Measurements from ENCODE around the gene ZSWIM3.
A peak's percentile ranks its signal among the peaks of the same experiment; 100 is the strongest.
"Not testable (repeated sequence)": the region's sequence is repeated elsewhere in the genome, so short reads cannot be mapped to it uniquely, and the experiment has no call there.

The ZSWIM3 gene

DNA sequence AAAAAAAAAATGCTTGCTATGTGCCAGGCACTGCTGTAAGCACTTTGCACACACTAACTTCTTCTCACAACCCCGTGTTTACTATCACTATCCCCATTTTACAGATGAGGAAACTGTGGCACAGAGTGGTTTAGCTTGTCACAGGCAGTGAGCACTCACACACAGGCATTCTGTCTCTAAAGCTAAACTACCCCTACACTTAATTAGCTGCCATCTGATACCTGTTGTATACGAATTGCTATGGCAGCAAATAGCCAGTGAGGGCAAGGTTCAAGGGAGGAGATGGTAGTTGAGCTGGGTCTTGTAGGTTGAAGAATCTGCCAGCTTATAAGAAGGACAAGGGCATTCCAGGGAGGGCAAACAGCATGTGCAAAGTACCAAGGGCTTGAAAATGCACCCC lies 35.5 kb upstream of the ZSWIM3 start:
- no peak overlapping the region for H3K9ac ChIP-seq (ENCODE audit: low read length)
- no peak overlapping the region for H3K27ac ChIP-seq (ENCODE audit: low read length)
- H3K4me1 ChIP-seq (ENCODE audit: control insufficient read depth, low read depth, low read length) = no peaks in the 10 kb centered on the region
- peaks cover 15% of the 10 kb centered on the region for H3K27me3 ChIP-seq (ENCODE audit: control insufficient read depth, insufficient read depth, low read length)
- H3K9me3 ChIP-seq (ENCODE audit: control insufficient read depth, low read depth, low read length) = no peaks in the 10 kb centered on the region
- no peak overlapping the region for H3K4me3 ChIP-seq (ENCODE audit: low read length)
- H3K36me3 ChIP-seq (ENCODE audit: control insufficient read depth, low read depth, low read length) = peaks cover 7% of the 10 kb centered on the region

DNA sequence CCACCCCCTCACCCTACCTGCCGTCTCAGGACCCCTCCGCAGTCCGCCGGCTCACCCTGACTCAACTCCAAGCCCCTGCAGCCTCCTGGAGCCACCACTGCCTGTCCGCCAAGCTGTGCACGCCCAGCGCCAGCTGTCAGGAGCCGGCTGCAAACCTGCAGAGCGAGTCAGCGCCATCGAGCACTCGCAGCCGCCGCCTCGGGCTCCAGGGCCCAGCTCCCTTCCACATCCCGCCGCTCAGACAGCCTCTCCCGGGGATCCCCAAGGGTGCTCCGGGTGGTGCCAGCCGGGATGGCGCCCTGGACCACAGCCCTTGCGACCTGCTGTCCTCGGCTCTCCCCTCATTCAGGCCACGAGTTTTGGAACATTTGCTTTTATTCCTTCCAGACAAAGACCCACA lies 34.6 kb upstream of the ZSWIM3 start:
- Histone ChIP-seq H3K4me3 (ENCODE audit: low read length) (no peak overlapping the region), H3K27ac (ENCODE audit: low read length) (no peak overlapping the region), H3K9ac (ENCODE audit: low read length) (no peak overlapping the region), H3K4me1 (ENCODE audit: control insufficient read depth, low read depth, low read length) (no peaks in the 10 kb centered on the region), H3K27me3 (ENCODE audit: control insufficient read depth, insufficient read depth, low read length) (peaks cover 15% of the 10 kb centered on the region), H3K9me3 (ENCODE audit: control insufficient read depth, low read depth, low read length) (no peaks in the 10 kb centered on the region), H3K36me3 (ENCODE audit: control insufficient read depth, low read depth, low read length) (no peaks in the 10 kb centered on the region)

DNA sequence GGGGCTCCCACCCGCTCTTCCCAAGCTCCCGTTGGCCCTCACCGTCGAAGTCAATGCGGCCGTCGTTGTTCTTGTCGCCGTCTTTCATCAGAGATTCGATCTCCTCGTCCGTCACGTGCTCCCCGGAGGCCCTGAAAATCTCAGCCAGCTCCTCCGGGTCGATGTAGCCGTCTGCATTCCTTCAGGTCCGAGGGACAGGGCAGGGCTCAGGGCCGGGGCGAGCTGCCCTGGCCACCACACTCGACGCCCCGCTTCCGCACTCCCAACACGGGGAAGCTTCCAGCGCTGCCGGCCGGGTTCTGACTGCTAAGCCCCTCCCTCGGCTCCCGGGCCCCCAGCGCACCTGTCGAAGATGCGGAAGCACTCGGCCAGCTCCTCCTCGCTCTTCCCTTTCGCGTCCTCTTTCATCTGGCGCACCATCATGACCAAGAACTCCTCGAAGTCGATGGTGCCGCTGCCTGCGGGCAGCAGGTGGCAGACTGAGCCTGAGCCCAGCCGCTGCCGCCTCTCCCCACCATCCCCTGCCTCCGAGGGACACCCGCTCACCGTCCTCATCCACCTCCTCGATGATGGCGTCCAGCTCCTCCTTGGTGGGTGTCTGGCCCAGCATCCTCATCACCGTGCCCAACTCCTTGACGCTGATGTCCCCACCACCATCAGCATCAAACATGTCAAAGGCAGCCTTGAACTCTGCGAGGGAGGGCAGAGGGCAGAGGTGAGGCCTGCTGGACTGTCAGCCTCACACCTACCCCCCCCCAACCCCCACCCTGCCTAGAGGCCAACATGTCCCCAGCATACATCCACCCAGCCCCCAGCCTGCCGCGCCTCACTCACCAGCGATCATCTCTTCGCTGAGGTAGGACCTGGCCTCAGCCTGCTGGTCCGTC lies 33.2 kb upstream of the ZSWIM3 start:
- Histone ChIP-seq H3K4me3 (ENCODE audit: low read length) (peak overlapping the region; percentile 27), H3K9me3 (ENCODE audit: control insufficient read depth, low read depth, low read length) (no peaks in the 10 kb centered on the region), H3K4me1 (ENCODE audit: control insufficient read depth, low read depth, low read length) (no peaks in the 10 kb centered on the region), H3K9ac (ENCODE audit: low read length) (no peak overlapping the region), H3K27me3 (ENCODE audit: control insufficient read depth, insufficient read depth, low read length) (peaks cover 15% of the 10 kb centered on the region), H3K36me3 (ENCODE audit: control insufficient read depth, low read depth, low read length) (no peaks in the 10 kb centered on the region), H3K27ac (ENCODE audit: low read length) (no peak overlapping the region)

DNA sequence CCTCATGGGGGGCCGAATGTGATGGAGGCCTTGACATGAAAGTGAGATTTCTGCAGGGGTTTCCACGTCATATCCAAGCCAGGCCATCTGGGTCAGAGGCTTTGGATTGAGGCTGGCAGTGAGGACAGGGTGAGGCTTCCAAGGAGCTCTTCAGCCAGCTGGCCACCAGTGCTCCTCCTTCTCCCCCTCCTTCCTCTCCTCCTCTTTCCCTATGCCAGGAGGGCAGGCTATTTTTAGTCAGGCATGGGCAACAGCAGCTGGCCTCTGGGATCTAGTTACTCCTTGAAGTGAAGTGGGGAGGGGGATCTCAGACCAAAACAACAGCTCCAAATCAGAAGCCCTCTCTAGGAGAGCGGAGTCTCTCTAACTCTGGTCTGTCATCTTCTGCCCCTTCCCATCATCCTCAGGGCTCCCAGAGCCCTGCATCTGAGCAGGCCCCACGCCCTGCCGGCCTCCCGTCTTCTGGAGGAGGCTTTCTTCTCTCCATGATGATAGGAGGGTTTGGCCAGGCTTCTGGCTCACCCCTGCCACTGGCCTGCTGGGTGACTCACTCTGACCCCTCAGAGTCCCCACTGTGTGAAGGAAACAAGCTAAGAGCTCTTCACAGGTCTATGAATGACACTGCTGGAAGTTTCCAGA lies 30.9 kb upstream of the ZSWIM3 start:
- H3K4me3 ChIP-seq (ENCODE audit: low read length) = no peak overlapping the region
- H3K9ac ChIP-seq (ENCODE audit: low read length) = no peak overlapping the region
- H3K27me3 ChIP-seq (ENCODE audit: control insufficient read depth, insufficient read depth, low read length) = peaks cover 15% of the 10 kb centered on the region
- H3K36me3 ChIP-seq (ENCODE audit: control insufficient read depth, low read depth, low read length) = no peaks in the 10 kb centered on the region
- no peaks in the 10 kb centered on the region for H3K4me1 ChIP-seq (ENCODE audit: control insufficient read depth, low read depth, low read length)
- H3K27ac ChIP-seq (ENCODE audit: low read length) = no peak overlapping the region
- H3K9me3 ChIP-seq (ENCODE audit: control insufficient read depth, low read depth, low read length) = no peaks in the 10 kb centered on the region

DNA sequence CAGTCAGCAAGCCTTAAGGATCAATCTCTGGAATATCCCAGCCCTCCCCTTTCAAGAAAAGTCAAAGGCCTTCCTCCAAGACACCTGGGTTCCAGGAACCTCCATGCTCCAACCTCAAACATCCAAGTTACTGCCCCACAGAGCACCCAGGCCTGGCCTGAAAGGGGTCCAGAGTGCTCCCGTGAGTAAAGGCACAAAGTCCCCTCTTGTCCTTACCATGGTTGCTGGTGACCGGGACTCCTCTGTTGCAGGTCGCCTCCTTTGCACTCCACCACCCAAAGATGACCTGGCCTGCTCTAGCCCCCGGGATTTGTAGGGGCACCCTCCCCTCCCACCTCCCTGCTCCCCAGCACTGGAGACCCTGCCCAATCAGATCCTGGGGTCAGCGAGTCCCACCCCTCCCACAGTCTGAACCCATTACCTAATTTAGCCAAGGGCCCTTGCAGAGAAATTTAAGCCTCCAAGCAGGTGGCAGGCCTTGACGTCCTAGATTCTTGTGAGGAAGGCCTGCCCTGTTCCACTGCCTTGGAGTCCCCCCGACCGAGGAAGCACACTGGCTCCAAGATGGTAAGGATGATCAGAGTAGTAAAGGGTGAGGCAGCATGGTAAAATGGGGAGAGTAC lies 30.3 kb upstream of the ZSWIM3 start, which contains the start of gene TNNC2:
Gene TNNC2 (minus strand): TSS at position 283 of the 623 bp plus-strand sequence. CDS start 64 bp downstream, at position 219.
- no peak within 1 kb of the TSS for H3K4me3 ChIP-seq (ENCODE audit: low read length)
- no peaks in the 10 kb centered on the region for H3K9me3 ChIP-seq (ENCODE audit: control insufficient read depth, low read depth, low read length)
- no peak within 1 kb of the TSS for H3K9ac ChIP-seq (ENCODE audit: low read length)
- H3K4me1 ChIP-seq (ENCODE audit: control insufficient read depth, low read depth, low read length) = no peaks in the 10 kb centered on the region
- H3K36me3 ChIP-seq (ENCODE audit: control insufficient read depth, low read depth, low read length) = no peaks in the 10 kb centered on the region
- peaks cover 15% of the 10 kb centered on the region for H3K27me3 ChIP-seq (ENCODE audit: control insufficient read depth, insufficient read depth, low read length)
- H3K27ac ChIP-seq (ENCODE audit: low read length) = no peak within 1 kb of the TSS

DNA sequence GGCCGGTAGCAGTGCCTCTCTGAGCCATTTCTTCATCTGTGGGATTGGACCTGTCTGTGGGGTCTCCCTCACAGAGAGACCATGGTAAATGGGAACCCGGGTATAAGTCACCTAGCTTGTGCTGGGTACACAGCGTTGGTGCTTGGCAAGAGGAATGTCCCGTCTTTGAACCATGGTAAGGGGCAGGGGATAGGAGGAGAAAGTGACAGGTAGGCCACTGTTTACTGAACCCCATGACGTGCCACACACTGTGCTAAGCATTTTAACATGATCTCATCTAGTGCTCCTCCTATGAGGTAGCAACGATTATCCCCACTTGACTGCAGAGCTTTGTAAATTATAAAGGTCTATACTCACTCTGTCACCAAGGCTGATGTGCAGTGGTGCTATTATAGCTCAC lies 29.7 kb upstream of the ZSWIM3 start:
- Histone ChIP-seq H3K36me3 (ENCODE audit: control insufficient read depth, low read depth, low read length) (no peaks in the 10 kb centered on the region), H3K27me3 (ENCODE audit: control insufficient read depth, insufficient read depth, low read length) (peaks cover 15% of the 10 kb centered on the region), H3K4me3 (ENCODE audit: low read length) (no peak overlapping the region), H3K9me3 (ENCODE audit: control insufficient read depth, low read depth, low read length) (no peaks in the 10 kb centered on the region), H3K9ac (ENCODE audit: low read length) (no peak overlapping the region), H3K27ac (ENCODE audit: low read length) (no peak overlapping the region), H3K4me1 (ENCODE audit: control insufficient read depth, low read depth, low read length) (no peaks in the 10 kb centered on the region)

DNA sequence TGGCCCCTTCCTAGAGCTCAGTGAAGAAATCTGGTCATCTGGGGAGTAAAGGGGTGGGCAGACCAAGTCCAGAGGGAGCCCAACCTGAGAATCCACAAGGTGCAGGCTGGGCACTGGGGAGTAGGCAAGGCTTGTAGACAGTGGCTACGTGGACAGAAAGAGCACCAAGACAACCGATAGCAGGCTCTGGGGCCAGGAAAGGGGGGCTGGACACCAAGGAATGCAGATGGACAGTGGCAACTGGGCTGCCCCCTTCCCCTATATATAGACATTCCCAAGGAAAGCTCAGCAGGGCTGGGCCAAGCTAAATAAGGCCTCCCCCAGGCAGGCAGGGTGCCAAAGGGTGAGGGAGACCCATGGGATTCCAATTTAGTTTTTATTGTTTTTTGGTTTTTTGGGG lies 28.8 kb upstream of the ZSWIM3 start:
- H3K9ac ChIP-seq (ENCODE audit: low read length) = no peak overlapping the region
- no peak overlapping the region for H3K4me3 ChIP-seq (ENCODE audit: low read length)
- H3K4me1 ChIP-seq (ENCODE audit: control insufficient read depth, low read depth, low read length) = peaks cover 6% of the 10 kb centered on the region
- H3K36me3 ChIP-seq (ENCODE audit: control insufficient read depth, low read depth, low read length) = no peaks in the 10 kb centered on the region
- H3K9me3 ChIP-seq (ENCODE audit: control insufficient read depth, low read depth, low read length) = no peaks in the 10 kb centered on the region
- H3K27ac ChIP-seq (ENCODE audit: low read length) = no peak overlapping the region
- peaks cover 7% of the 10 kb centered on the region for H3K27me3 ChIP-seq (ENCODE audit: control insufficient read depth, insufficient read depth, low read length)

DNA sequence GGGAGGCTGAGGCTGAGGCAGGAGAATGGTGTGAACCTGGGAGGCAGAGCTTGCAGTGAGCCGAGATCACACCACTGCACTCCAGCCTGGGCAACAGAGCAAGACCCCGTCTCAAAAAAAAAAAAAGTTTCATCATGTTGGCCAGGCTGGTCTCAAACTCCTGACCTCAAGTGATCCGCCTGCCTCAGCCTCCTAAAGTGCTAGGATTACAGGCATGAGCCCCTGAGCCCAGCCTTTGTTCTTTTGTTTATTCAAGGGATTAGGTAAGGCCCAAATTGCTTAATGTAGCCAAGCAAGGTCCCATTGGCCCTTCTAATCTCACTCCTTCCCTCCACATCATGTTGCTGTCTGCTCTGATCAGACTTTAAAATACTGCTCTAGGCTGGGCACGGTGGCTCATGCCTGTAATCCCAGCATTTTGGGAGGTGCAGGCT lies 27.7 kb upstream of the ZSWIM3 start:
- H3K27me3 ChIP-seq (ENCODE audit: control insufficient read depth, insufficient read depth, low read length); H3K4me3 ChIP-seq (ENCODE audit: low read length); H3K4me1 ChIP-seq (ENCODE audit: control insufficient read depth, low read depth, low read length); H3K9me3 ChIP-seq (ENCODE audit: control insufficient read depth, low read depth, low read length); H3K36me3 ChIP-seq (ENCODE audit: control insufficient read depth, low read depth, low read length); H3K9ac ChIP-seq (ENCODE audit: low read length); H3K27ac ChIP-seq (ENCODE audit: low read length): not testable (repeated sequence)

DNA sequence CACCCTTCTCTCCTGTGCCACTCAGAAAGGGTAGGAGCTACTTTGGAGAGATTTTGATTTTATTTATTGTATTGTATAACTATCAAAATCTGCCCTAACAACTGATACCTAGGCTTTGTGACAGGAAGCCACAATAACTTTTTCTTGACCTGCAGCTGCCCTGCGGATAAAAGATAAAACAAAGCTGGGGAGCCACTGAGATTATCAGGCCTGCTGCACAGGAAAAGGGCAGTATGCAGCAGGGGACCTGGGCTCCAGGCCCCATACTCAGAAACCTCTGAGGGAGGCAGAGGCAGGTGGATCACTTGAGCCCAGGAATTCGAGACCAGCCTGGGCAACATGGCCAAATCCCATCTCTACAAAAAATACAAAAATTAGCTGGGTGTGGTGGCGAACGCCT lies 24.8 kb upstream of the ZSWIM3 start:
- no peaks in the 10 kb centered on the region for H3K27me3 ChIP-seq (ENCODE audit: control insufficient read depth, insufficient read depth, low read length)
- H3K4me3 ChIP-seq (ENCODE audit: low read length) = no peak overlapping the region
- no peak overlapping the region for H3K27ac ChIP-seq (ENCODE audit: low read length)
- H3K9ac ChIP-seq (ENCODE audit: low read length) = no peak overlapping the region
- H3K9me3 ChIP-seq (ENCODE audit: control insufficient read depth, low read depth, low read length) = no peaks in the 10 kb centered on the region
- H3K4me1 ChIP-seq (ENCODE audit: control insufficient read depth, low read depth, low read length) = peaks cover 6% of the 10 kb centered on the region
- H3K36me3 ChIP-seq (ENCODE audit: control insufficient read depth, low read depth, low read length) = peaks cover 3% of the 10 kb centered on the region

DNA sequence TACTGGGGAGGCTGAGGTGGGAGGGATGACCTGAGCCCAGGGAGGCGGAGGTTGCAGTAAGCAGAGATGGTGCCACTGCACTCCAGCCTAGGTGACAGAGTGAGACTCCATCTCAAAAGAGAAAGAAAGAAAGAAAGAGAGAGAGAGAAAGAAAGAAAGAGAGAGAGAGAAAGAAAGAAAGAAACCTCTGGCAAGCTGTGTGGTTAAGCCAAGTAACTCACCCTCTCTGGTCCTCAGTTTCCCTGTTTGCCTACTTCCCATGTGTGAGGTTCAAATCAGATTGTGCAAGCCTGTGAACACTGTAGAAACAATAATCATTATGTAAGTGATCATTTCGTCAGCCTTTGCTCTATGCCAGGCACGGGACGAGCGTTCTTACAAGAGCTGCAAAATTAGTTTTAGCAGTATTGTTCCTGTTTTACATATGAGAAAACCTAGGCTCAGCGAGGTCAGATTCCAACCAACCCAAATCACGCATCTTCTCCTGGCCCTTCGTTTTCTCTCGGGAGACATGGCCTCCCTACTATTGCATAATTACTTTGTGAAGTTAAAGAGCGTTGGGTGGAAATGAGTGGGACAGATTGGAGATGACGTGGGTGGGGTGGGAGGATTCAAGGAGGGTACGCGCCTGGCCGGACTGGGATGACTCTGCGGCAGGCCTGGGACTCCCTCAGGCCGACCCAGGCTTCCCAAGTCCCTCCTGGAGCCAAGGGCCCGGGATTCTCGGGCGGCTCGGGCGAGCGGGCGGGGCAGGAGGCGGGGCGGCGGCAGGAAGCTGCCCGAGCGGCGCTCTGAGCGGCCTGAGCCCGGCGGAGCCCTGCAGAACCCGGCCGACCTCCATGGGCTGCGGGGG lies 24.2 kb upstream of the ZSWIM3 start, which contains the start of gene SNX21:
Gene SNX21 (plus strand): TSS at position 770 of the 853 bp plus-strand sequence. CDS start 121 bp downstream, outside the sequence.
- Histone ChIP-seq H3K4me3 (ENCODE audit: low read length) (peak within 1 kb of the TSS; percentile 74), H3K27ac (ENCODE audit: low read length) (peak within 1 kb of the TSS; percentile 70)

More for the DNA sequence above, 24.2 kb upstream of the ZSWIM3 start, which contains the start of gene SNX21:
- H3K4me1 ChIP-seq (ENCODE audit: control insufficient read depth, low read depth, low read length) = peaks cover 6% of the 10 kb centered on the region
- H3K9me3 ChIP-seq (ENCODE audit: control insufficient read depth, low read depth, low read length) = no peaks in the 10 kb centered on the region
- H3K9ac ChIP-seq (ENCODE audit: low read length) = peak within 1 kb of the TSS; percentile 66
- no peaks in the 10 kb centered on the region for H3K27me3 ChIP-seq (ENCODE audit: control insufficient read depth, insufficient read depth, low read length)
- peaks cover 3% of the 10 kb centered on the region for H3K36me3 ChIP-seq (ENCODE audit: control insufficient read depth, low read depth, low read length)

Measured in iPS-18a (cell line).